C4-2B (cell line): Measurements from ENCODE around the gene ANKRD24.

ENCODE experiments used
- H3K27ac ChIP-seq: fragments of 450-650 bp; 2 replicates; pipeline ENCODE4 v1.5.1; 2017
- CTCF ChIP-seq: fragments of 450-650 bp; conservative IDR thresholded peaks from 2 replicates; pipeline ENCODE4 v1.5.1; 2017; ENCODE audit warnings: mild to moderate bottlenecking
- ZFX ChIP-seq: fragments of 450-650 bp; IDR thresholded peaks from 2 replicates; pipeline ENCODE4 v1.6.1; 2017

The ANKRD24 gene

GRCh38 chr19:4201798-4202197, 19.3 kb downstream of the ANKRD24 start:
- TF ChIP-seq ZFX = no peak
- no peak for TF ChIP-seq CTCF

GRCh38 chr19:4206818-4207484, 24.5 kb downstream of the ANKRD24 start:
- H3K27ac ChIP-seq = no peak overlapping the region
- no peak for TF ChIP-seq CTCF
- no peak for TF ChIP-seq ZFX

More at GRCh38 chr19:4201798-4202197, 19.3 kb downstream of the ANKRD24 start:
- no peak overlapping the region for H3K27ac ChIP-seq

GRCh38 chr19:4208385-4209094, 26.1 kb downstream of the ANKRD24 start:
- TF ChIP-seq CTCF = peak; percentile 57; the same call in 1 of the 2 replicates
- TF ChIP-seq ZFX = no peak
- no peak overlapping the region for H3K27ac ChIP-seq

DNA sequence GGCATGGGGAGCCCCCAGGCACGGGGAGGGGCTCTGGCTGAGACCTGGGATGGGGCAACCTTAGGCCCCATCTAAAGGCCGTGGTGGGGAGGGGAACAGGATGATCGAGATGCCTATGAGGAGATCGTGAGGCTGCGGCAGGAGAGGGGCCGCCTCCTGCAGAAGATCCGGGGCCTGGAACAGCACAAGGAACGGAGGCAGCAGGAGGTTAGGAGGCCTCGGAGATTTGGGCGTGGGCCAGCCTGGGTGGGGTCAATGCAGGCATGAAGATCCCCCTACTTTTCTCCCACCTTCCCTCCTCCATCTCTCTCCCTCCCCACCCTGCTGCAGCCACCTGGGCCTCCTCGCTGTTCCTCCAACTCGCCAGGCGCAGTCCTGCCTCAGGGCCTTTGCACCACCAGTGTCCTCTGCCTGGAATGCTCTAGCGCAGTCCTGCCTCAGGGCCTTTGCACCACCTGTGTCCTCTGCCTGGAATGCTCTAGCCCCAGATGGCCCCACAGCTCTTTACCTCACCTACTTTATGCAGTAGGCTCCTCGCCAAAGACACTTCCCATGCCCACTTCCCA, 27.8 kb downstream of the ANKRD24 start:
- H3K27ac ChIP-seq = no peak overlapping the region
- no peak for TF ChIP-seq CTCF
- TF ChIP-seq ZFX = no peak

- TF ChIP-seq CTCF = no peak
- TF ChIP-seq ZFX = no peak
- no peak overlapping the region for H3K27ac ChIP-seq
These were observed 30.6 kb downstream of the ANKRD24 start for GRCh38 chr19:4213116-4213515.

DNA sequence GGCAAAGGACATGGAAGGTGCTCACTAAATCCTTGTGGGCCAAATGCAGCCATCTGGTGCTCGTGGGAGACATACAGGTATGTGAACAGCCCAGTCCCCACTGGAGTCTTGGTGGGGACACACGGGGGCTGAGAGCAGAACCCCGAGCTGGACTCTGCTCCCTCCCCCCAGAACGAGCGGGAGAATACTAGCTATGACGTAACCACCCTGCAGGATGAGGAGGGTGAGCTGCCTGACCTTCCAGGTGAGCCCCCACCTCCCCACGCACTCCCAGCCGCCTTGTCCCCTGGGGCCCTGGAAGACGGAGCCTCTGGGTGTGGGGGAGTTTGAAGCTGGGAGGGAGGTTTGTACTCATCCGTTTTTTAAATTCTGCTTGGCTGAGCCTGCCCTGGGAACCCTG, 33.3 kb downstream of the ANKRD24 start:
- TF ChIP-seq ZFX = no peak
- TF ChIP-seq CTCF = no peak
- H3K27ac ChIP-seq = no peak overlapping the region

- TF ChIP-seq CTCF (no peak), ZFX (no peak)
- no peak overlapping the region for H3K27ac ChIP-seq
These were observed 34.4 kb downstream of the ANKRD24 start for GRCh38 chr19:4216846-4217245.
